Nephron (organoid): ENCODE data around the gene DSTN.

Experiments
- H3K27ac Mint-ChIP-seq, 3 experiments: 2 replicates each; pipeline ENCODE4 v1.8.0; 2020; ENCODE audit warnings: mixed read lengths in 3 of 3, mild to moderate bottlenecking in 2 of 3, moderate library complexity in 1 of 3
- H3K27me3 Mint-ChIP-seq: 2 replicates; pipeline ENCODE4 v1.8.0; 2021; ENCODE audit warnings: low read depth, mild to moderate bottlenecking, moderate library complexity, mixed read lengths
- H3K36me3 Mint-ChIP-seq: 2 replicates; pipeline ENCODE4 v1.8.0; 2020; ENCODE audit warnings: low read depth, mixed read lengths
- H3K4me1 Mint-ChIP-seq: 2 replicates; pipeline ENCODE4 v1.8.0; 2020; ENCODE audit warnings: mixed read lengths
- H3K4me3 Mint-ChIP-seq, 3 experiments: 2 replicates each; pipeline ENCODE4 v1.8.0; 2020; ENCODE audit warnings: mild to moderate bottlenecking in 3 of 3, mixed read lengths in 3 of 3, moderate library complexity in 2 of 3
- H3K9me3 Mint-ChIP-seq: 2 replicates; pipeline ENCODE4 v1.8.0; 2020; ENCODE audit warnings: mixed read lengths
- TF ChIP-seq, protein P1 (sequence below), 3 experiments: fragments of 200-600 bp; sonication (generic); IDR thresholded peaks; one replicate each; pipeline ENCODE4 v1.5.0; 2021; ENCODE audit warnings: antibody characterized with exemption in 3 of 3; ENCODE audit not compliant: unreplicated experiment in 3 of 3

Gene DSTN

GRCh38 chr20:17646209-17646960 lies 76.5 kb downstream of the DSTN start:
- Mint-ChIP-seq H3K4me3 (peak overlapping the region in 2 of 3 experiments; percentile 1 to 13), H3K36me3 (no peaks in the 10 kb centered on the region), H3K27me3 (no peaks in the 10 kb centered on the region), H3K27ac (peak overlapping the region; percentile 69 to 76 (median 74)), H3K4me1 (peaks cover 78% of the 10 kb centered on the region), H3K9me3 (no peaks in the 10 kb centered on the region)
- TF ChIP-seq, protein P1, sequence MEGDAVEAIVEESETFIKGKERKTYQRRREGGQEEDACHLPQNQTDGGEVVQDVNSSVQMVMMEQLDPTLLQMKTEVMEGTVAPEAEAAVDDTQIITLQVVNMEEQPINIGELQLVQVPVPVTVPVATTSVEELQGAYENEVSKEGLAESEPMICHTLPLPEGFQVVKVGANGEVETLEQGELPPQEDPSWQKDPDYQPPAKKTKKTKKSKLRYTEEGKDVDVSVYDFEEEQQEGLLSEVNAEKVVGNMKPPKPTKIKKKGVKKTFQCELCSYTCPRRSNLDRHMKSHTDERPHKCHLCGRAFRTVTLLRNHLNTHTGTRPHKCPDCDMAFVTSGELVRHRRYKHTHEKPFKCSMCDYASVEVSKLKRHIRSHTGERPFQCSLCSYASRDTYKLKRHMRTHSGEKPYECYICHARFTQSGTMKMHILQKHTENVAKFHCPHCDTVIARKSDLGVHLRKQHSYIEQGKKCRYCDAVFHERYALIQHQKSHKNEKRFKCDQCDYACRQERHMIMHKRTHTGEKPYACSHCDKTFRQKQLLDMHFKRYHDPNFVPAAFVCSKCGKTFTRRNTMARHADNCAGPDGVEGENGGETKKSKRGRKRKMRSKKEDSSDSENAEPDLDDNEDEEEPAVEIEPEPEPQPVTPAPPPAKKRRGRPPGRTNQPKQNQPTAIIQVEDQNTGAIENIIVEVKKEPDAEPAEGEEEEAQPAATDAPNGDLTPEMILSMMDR (IDR thresholded peaks at IDR 0.05; ENCODE audit: unreplicated experiment in 3 of 3), result no peak

DNA sequence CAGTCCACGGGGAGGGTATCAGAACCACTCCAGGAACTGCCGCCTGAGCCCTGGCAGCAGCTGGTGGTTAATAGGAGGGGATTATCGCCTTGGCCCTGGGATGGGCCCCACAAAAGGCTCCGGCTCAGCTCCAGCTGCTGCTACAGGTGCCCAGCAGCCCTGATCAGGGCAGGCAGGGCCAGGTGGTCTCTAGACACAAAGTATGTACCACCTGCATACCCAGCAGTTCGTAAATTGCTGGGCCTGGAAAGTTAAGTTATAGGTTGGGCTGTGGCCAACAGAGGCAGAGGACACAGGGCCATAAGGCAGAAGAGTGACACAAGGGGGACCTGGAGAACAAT lies 77.1 kb downstream of the DSTN start:
- TF ChIP-seq, protein P1 (IDR thresholded peaks at IDR 0.05; ENCODE audit: unreplicated experiment in 3 of 3), result no peak
- Mint-ChIP-seq H3K36me3 (no peaks in the 10 kb centered on the region), H3K4me3 (peak overlapping the region in 1 of 3 experiments; percentile 13), H3K9me3 (no peaks in the 10 kb centered on the region), H3K27me3 (no peaks in the 10 kb centered on the region), H3K4me1 (peaks cover 80% of the 10 kb centered on the region), H3K27ac (peak overlapping the region; percentile 69 to 76 (median 74))

DNA sequence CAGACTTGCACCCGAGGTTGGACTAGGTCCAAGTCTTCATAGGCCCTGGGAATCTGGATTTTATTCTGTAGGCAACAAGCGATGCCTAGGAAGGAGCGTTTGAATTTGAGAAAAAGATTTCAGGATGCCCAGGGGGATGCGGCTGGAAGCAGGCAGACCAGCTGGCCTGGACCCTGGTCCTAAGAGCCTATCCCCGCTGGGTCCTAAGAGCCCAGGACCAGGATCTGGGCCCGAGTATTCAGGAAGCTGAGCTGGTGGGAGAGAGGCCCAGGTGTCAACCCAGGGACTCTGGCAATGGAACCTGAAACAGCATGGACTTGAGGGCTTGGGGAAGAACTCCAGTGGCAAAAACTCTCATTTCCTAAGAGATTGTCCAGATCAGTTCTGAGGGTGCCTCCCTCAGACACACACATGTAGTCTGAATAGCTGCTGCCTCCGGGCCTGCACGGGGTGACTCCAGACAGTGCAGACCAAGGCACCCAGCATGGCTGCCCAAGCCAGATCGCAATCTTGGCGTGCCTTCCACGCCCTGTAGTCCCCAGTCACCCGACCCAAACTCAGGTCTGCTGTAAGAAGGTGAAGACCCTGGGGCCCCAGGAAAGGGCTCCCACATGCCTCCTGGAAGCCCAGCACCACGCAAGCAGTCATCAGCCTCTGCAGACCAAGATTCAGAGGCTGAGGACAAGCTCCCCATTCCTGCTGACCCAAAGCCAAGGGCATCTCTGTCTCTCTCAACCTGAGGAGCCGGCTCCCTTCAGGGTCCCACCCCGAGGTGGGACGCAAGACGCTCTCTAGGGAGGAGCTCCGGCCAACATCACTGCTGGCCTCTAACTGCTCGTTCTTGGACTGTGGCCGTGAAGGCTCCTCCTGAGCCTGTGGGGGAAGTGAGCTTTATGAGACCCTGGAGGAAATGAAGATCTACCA lies 77.8 kb downstream of the DSTN start:
- no peaks in the 10 kb centered on the region for H3K36me3 Mint-ChIP-seq
- peaks cover 87% of the 10 kb centered on the region for H3K4me1 Mint-ChIP-seq
- H3K4me3 Mint-ChIP-seq, result peak overlapping the region in 1 of 3 experiments; percentile 19
- H3K9me3 Mint-ChIP-seq, result no peaks in the 10 kb centered on the region
- H3K27me3 Mint-ChIP-seq, result no peaks in the 10 kb centered on the region
- TF ChIP-seq, protein P1 (IDR thresholded peaks at IDR 0.05; ENCODE audit: unreplicated experiment in 3 of 3), result no peak
- H3K27ac Mint-ChIP-seq, result peak overlapping the region; percentile 27 to 76 (median 74)

DNA sequence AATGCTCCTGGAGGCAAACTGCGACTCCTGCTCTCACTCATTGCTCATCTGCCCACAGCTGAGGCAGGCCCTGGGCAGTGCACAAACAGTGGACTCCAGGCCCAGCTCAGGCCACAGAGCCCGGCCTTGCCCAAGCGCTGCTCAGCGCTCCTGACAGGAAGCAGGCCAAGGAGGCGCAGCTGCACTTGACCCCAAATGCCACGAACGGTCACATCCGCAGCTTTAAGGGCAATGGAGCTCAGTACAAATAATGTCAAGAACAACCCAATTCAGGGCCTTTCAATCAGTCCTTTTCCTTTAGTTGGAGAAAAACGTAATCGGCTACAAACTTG lies 78.4 kb downstream of the DSTN start:
- TF ChIP-seq, protein P1 (IDR thresholded peaks at IDR 0.05; ENCODE audit: unreplicated experiment in 3 of 3), result no peak
- Mint-ChIP-seq H3K4me1 (peaks cover 92% of the 10 kb centered on the region), H3K36me3 (peaks cover 4% of the 10 kb centered on the region), H3K27me3 (no peaks in the 10 kb centered on the region), H3K9me3 (no peaks in the 10 kb centered on the region), H3K4me3 (peak overlapping the region in 1 of 3 experiments; percentile 19), H3K27ac (peak overlapping the region in 2 of 3 experiments; percentile 27 to 76)

GRCh38 chr20:17648791-17649730 lies 79.2 kb downstream of the DSTN start:
- TF ChIP-seq, protein P1 (IDR thresholded peaks at IDR 0.05; ENCODE audit: unreplicated experiment in 3 of 3), result peak; percentile 39 to 53 (median 41)
- Mint-ChIP-seq H3K4me3 (peak overlapping the region in 1 of 3 experiments; percentile 46), H3K9me3 (no peaks in the 10 kb centered on the region), H3K27ac (peak overlapping the region; percentile 72 to 85 (median 76)), H3K36me3 (peaks cover 7% of the 10 kb centered on the region), H3K27me3 (no peaks in the 10 kb centered on the region), H3K4me1 (peaks cover 86% of the 10 kb centered on the region)
